Sigmoid colon (tissue), 4 donors: ENCODE data around the gene HHAT.

Experiments used
- CTCF ChIP-seq, 4 experiments: fragments of 450-650 bp in 3 of 4; fragments of 200-600 bp in 1 of 4; IDR thresholded peaks; one replicate each; pipeline ENCODE4 v1.5.1; 2016 to 2019; ENCODE audit warnings: antibody characterized with exemption in 4 of 4, mild to moderate bottlenecking in 3 of 4, moderate library complexity in 2 of 4
- EP300 ChIP-seq, 4 donors: sonication (generic); formaldehyde crosslinking; IDR thresholded peaks; one replicate each; pipeline ENCODE4 v1.6.1; 2017; ENCODE audit warnings: antibody characterized with exemption in 4 of 4
- POLR2A ChIP-seq, 2 donors: fragments of 450-650 bp; IDR thresholded peaks; one replicate each; pipeline ENCODE4 v1.6.1; 2016; ENCODE audit warnings: antibody characterized with exemption in 2 of 2, mild to moderate bottlenecking in 2 of 2, moderate library complexity in 2 of 2

- TF ChIP-seq POLR2A (IDR thresholded peaks at IDR 0.05) (no peak), CTCF (IDR thresholded peaks at IDR 0.05) (no peak), EP300 (IDR thresholded peaks at IDR 0.05) (no peak)
Observed at GRCh38 chr1:210646258-210646616, 317.5 kb downstream of the HHAT start.
